Aorta (tissue), 5 donors: Measurements from ENCODE around the gene BCOR. TPM values are rescaled to one million over a fixed set of nuclear protein-coding genes. Genes with fewer than 3 reads are reported as not detected.
A peak's percentile ranks its signal among the peaks of the same experiment; 100 is the strongest.

Experiments
- ATAC-seq: fragments of 200-7000 bp; cut with Tn5 transposase; one replicate; pipeline ENCODE4 v1.9.1; 2022; ENCODE audit warnings: moderate library complexity; ENCODE audit not compliant: low FRiP score
- DNase-seq, 2 donors: peaks; one replicate each; pipeline ENCODE4 v3.0.0-alpha.2; 2020
- H3K27ac ChIP-seq, 2 donors: one replicate each; pipeline ENCODE4 v1.5.1; 2013; ENCODE audit warnings: low read length in 2 of 2, mild to moderate bottlenecking in 2 of 2, moderate library complexity in 2 of 2, control low read depth in 1 of 2, inconsistent platforms in 1 of 2, low read depth in 1 of 2
- H3K27me3 ChIP-seq, 2 donors: one replicate each; pipeline ENCODE4 v1.6.1; 2013; ENCODE audit warnings: control low read depth in 1 of 2, low read length in 1 of 2, mild to moderate bottlenecking in 1 of 2, moderate library complexity in 1 of 2; ENCODE audit not compliant: insufficient read depth in 2 of 2, control insufficient read depth in 1 of 2
- H3K36me3 ChIP-seq, 2 donors: one replicate each; pipeline ENCODE4 v1.6.1; 2013; ENCODE audit warnings: control low read depth in 1 of 2, low read length in 1 of 2, mild to moderate bottlenecking in 1 of 2; ENCODE audit not compliant: insufficient read depth in 2 of 2, control insufficient read depth in 1 of 2
- H3K4me1 ChIP-seq, 2 donors: one replicate each; pipeline ENCODE4 v1.6.1; 2013; ENCODE audit warnings: low read length in 2 of 2, control low read depth in 1 of 2, mild to moderate bottlenecking in 1 of 2, moderate library complexity in 1 of 2; ENCODE audit not compliant: insufficient read depth in 2 of 2, control insufficient read depth in 1 of 2
- H3K4me3 ChIP-seq, 2 donors: one replicate each; pipeline ENCODE4 v1.5.1; 2013; ENCODE audit warnings: low read length in 2 of 2, control low read depth in 1 of 2, mild to moderate bottlenecking in 1 of 2
- H3K9me3 ChIP-seq: one replicate; pipeline ENCODE4 v1.6.1; 2013; ENCODE audit warnings: mild to moderate bottlenecking, low read length; ENCODE audit not compliant: control insufficient read depth
- WGBS, 2 donors: extraction: QIAGEN DNeasy Blood & Tissue Kit; methylation state at CpG; one replicate each; pipeline ENCODE4 v1.1.7; 2013; 5-methylcytosine and 5-hydroxymethylcytosine counted together
- intact Hi-C, 2 donors: fragments of 100-400 bp; cut with DNase I; formaldehyde crosslinking; loops; one replicate each; pipeline versions ENCODE4 v1.14.2 to v1.15.0; 2022
- polyA plus RNA-seq, 2 donors: library from polyadenylated mRNA; stranded (reverse); fragments of 200-250 nt; gene quantifications; one replicate each; pipeline ENCODE4 v1.2.3, GENCODE V29; 2013
- total RNA-seq, 2 donors: library from RNA; stranded (reverse); fragmentation: NEBNext Ultra II Directional; extraction: Animal tissue kit (Norgen Biotek cat#: 25700); gene quantifications; one replicate each; pipeline ENCODE4 v1.2.1, GENCODE V29; 2021
- donor health status: healthy with polysubstance abuse.
- donor health status: Bipolar disorder and iron deficiency.
- donor health status: DM: no; HTN: no; CAD: no.
- donor health status: DM: no; HTN: no; CAD: no.
- donor health status: DM: yes; HTN: yes; CAD: no.

The BCOR gene
- total and polyA plus RNA-seq, 4 donors = 8.3 to 46.7 (median 17.4) TPM

GRCh38 chrX:40010550-40011321, 87.0 kb downstream of the BCOR start:
- H3K27me3 ChIP-seq = no peaks in the 10 kb centered on the region
- intact Hi-C loops = loop anchor here (5.0 to 10.0 kb wide), 5 partner anchors 84 to 288 kb away; partner anchors contain the start of gene BCOR (in 1 of the 2)
- peak in 1 of 2 donors; percentile 40 for DNase-seq
- 61 to 95% methylated on average over 21 of the region's 21 CpGs for WGBS, 2 donors
- ATAC-seq = no peak
- H3K4me1 ChIP-seq = no peaks in the 10 kb centered on the region
- no peaks in the 10 kb centered on the region for H3K36me3 ChIP-seq
- no peak overlapping the region for H3K27ac ChIP-seq
- H3K9me3 ChIP-seq = no peaks in the 10 kb centered on the region
- H3K4me3 ChIP-seq = no peak overlapping the region

- intact Hi-C loops = loop anchor here (5.0 to 10.0 kb wide), 5 partner anchors 85 to 288 kb away; partner anchors contain the start of gene BCOR (in 1 of the 2)
- Histone ChIP-seq H3K9me3 (no peaks in the 10 kb centered on the region), H3K27ac (no peak overlapping the region), H3K4me3 (no peak overlapping the region), H3K4me1 (no peaks in the 10 kb centered on the region), H3K36me3 (no peaks in the 10 kb centered on the region), H3K27me3 (no peaks in the 10 kb centered on the region)
- DNase-seq = peak in 1 of 2 donors; percentile 62
- no peak for ATAC-seq
- WGBS, 2 donors = 64 to 92% methylated on average over 12 of the region's 12 CpGs
Observed at GRCh38 chrX:40009890-40010289, 87.9 kb downstream of the BCOR start.

GRCh38 chrX:40009462-40009851, 88.3 kb downstream of the BCOR start:
- DNase-seq (peak in 1 of 2 donors; percentile 60), ATAC-seq (no peak)
- H3K9me3 ChIP-seq = no peaks in the 10 kb centered on the region
- 34 to 73% methylated on average over 35 of the region's 35 CpGs for WGBS, 2 donors
- H3K27ac ChIP-seq = no peak overlapping the region
- intact Hi-C loops = no loop called here
- H3K27me3 ChIP-seq = no peaks in the 10 kb centered on the region
- H3K36me3 ChIP-seq = no peaks in the 10 kb centered on the region
- H3K4me1 ChIP-seq = no peaks in the 10 kb centered on the region
- no peak overlapping the region for H3K4me3 ChIP-seq

- Histone ChIP-seq H3K27me3 (no peaks in the 10 kb centered on the region), H3K36me3 (no peaks in the 10 kb centered on the region), H3K9me3 (no peaks in the 10 kb centered on the region), H3K4me3 (no peak overlapping the region), H3K4me1 (no peaks in the 10 kb centered on the region), H3K27ac (no peak overlapping the region)
- 7 to 11% methylated on average over 52 of the region's 52 CpGs for WGBS, 2 donors
- intact Hi-C loops = no loop called here
- ATAC-seq (no peak), DNase-seq (peak; percentile 70 to 77)
Observed at GRCh38 chrX:40008791-40009461, 88.8 kb downstream of the BCOR start.

- Histone ChIP-seq H3K4me3 (no peak overlapping the region), H3K9me3 (no peaks in the 10 kb centered on the region)
- 49 to 87% methylated on average over 47 of the region's 47 CpGs for WGBS, 2 donors
Observed at GRCh38 chrX:40007756-40008705, 89.7 kb downstream of the BCOR start.

GRCh38 chrX:40007131-40007755, 90.5 kb downstream of the BCOR start:
- H3K27me3 ChIP-seq = no peaks in the 10 kb centered on the region
- no peak overlapping the region for H3K27ac ChIP-seq
- intact Hi-C loops = no loop called here
- WGBS, 2 donors = 53 to 97% methylated on average over 33 of the region's 33 CpGs
- no peaks in the 10 kb centered on the region for H3K4me1 ChIP-seq
- DNase-seq = no peak
- no peaks in the 10 kb centered on the region for H3K36me3 ChIP-seq
- ATAC-seq = no peak
- H3K9me3 ChIP-seq = no peaks in the 10 kb centered on the region
- no peak overlapping the region for H3K4me3 ChIP-seq

More at GRCh38 chrX:40007756-40008705, 89.7 kb downstream of the BCOR start:
- ATAC-seq (no peak), DNase-seq (no peak)
- Histone ChIP-seq H3K4me1 (no peaks in the 10 kb centered on the region), H3K36me3 (no peaks in the 10 kb centered on the region), H3K27me3 (no peaks in the 10 kb centered on the region), H3K27ac (no peak overlapping the region)
- intact Hi-C loops = no loop called here

- no peaks in the 10 kb centered on the region for H3K27me3 ChIP-seq
- peak; percentile 61 to 83 for DNase-seq
- 37 to 49% methylated on average over 45 to 63 of the region's 63 CpGs for WGBS, 2 donors
- H3K27ac ChIP-seq = no peak overlapping the region
- peak; percentile 65 for ATAC-seq
- H3K9me3 ChIP-seq = no peaks in the 10 kb centered on the region
- H3K4me3 ChIP-seq = no peak overlapping the region
- H3K36me3 ChIP-seq = no peaks in the 10 kb centered on the region
- no peaks in the 10 kb centered on the region for H3K4me1 ChIP-seq
- intact Hi-C loops = no loop called here
Observed at GRCh38 chrX:40006106-40007017, 91.4 kb downstream of the BCOR start.
